ENCODE measurements around the gene NUBP2.

The NUBP2 gene

GRCh38 chr16:1812732-1813163 lies 30.0 kb downstream of the NUBP2 start:
- peak; percentile 38 for DNase-seq

GRCh38 chr16:1815461-1815860 lies 32.7 kb downstream of the NUBP2 start:
- no peak for DNase-seq

- DNase-seq = no peak
These were observed 33.9 kb downstream of the NUBP2 start for GRCh38 chr16:1816396-1817275.

GRCh38 chr16:1817276-1817589 lies 34.5 kb downstream of the NUBP2 start:
- no peak for DNase-seq

GRCh38 chr16:1817716-1818115 lies 35.0 kb downstream of the NUBP2 start:
- no peak for DNase-seq

GRCh38 chr16:1818204-1818872 lies 35.6 kb downstream of the NUBP2 start:
- DNase-seq = no peak

- DNase-seq = no peak
These were observed 36.2 kb downstream of the NUBP2 start for GRCh38 chr16:1818873-1819525.

GRCh38 chr16:1819611-1820010 lies 36.9 kb downstream of the NUBP2 start:
- DNase-seq = no peak

- DNase-seq = no peak
These were observed 37.6 kb downstream of the NUBP2 start for GRCh38 chr16:1820096-1820945.

- no peak for DNase-seq
These were observed 38.2 kb downstream of the NUBP2 start for GRCh38 chr16:1820946-1821290.

GRCh38 chr16:1821861-1822611 lies 39.3 kb downstream of the NUBP2 start:
- DNase-seq = no peak

- no peak for DNase-seq
These were observed 40.0 kb downstream of the NUBP2 start for GRCh38 chr16:1822801-1823200.

GRCh38 chr16:1823821-1824220 lies 41.1 kb downstream of the NUBP2 start:
- DNase-seq = peak; percentile 52

GRCh38 chr16:1825381-1825863 lies 42.7 kb downstream of the NUBP2 start:
- no peak for DNase-seq

- DNase-seq = peak; percentile 54
These were observed 43.3 kb downstream of the NUBP2 start for GRCh38 chr16:1825864-1826690.

- DNase-seq = peak; percentile 92
These were observed 44.2 kb downstream of the NUBP2 start, which contains the start of the genes FAHD1 and HAGH for GRCh38 chr16:1826691-1827573. Gene FAHD1 (plus strand): TSS chr16:1827206. CDS start chr16:1827239, 33 bp downstream. Gene HAGH (minus strand): TSS chr16:1826825. CDS start chr16:1826787, 38 bp downstream.

- DNase-seq = no peak
These were observed 46.1 kb downstream of the NUBP2 start for GRCh38 chr16:1828645-1829410.

- DNase-seq = no peak
These were observed 47.5 kb downstream of the NUBP2 start for GRCh38 chr16:1830213-1830612.

Measured in EL (cell line).